CD4-positive, alpha-beta T cell treated with Interleukin-12 subunit alpha and Interleukin-12 subunit beta, for 1 hour (primary cell): ENCODE measurements around the gene BRD9.
"Not testable (repeated sequence)": the region's sequence is repeated elsewhere in the genome, so short reads cannot be mapped to it uniquely, and the experiment has no call there.

Experiments
- DNase-seq: peaks from one replicate; pipeline ENCODE4 v3.0.0-alpha.2; 2020

Gene BRD9

GRCh38 chr5:892394-893136, at the start of gene BRD9, which contains the start of gene TRIP13:
TSS of gene BRD9 (minus strand) at chr5:892801. CDS start at chr5:892657, 144 bp downstream.
TSS of gene TRIP13 (plus strand) at chr5:892884. CDS start at chr5:892999, 115 bp downstream.
- DNase-seq, result peak; percentile 83

- DNase-seq, result not testable (repeated sequence)
These were observed 48.1 kb upstream of the BRD9 start for GRCh38 chr5:940741-941140.

DNA sequence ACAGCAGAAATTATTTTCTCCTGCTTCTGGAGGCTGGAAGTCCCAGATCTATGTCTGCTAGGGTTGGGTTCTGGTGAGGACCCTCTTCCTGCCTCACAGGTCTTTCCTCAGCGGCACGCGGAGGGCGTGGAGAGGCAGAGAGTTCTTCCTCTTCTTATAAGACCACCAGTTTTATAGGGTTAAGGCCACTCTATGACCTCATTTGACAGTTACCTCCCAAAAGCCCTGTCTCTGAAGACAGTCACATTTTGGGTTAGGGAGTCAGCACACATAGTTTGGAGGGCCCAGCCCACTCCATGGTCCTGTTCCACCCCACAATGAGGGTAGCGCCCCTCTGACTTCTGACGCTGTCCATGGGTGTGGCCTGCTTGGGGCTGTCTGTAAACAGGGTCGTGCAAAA, 46.8 kb upstream of the BRD9 start:
- DNase-seq, result no peak

GRCh38 chr5:937151-937924, 44.7 kb upstream of the BRD9 start:
- DNase-seq, result no peak

- no peak for DNase-seq
These were observed 43.8 kb upstream of the BRD9 start for GRCh38 chr5:936149-937144.

DNA sequence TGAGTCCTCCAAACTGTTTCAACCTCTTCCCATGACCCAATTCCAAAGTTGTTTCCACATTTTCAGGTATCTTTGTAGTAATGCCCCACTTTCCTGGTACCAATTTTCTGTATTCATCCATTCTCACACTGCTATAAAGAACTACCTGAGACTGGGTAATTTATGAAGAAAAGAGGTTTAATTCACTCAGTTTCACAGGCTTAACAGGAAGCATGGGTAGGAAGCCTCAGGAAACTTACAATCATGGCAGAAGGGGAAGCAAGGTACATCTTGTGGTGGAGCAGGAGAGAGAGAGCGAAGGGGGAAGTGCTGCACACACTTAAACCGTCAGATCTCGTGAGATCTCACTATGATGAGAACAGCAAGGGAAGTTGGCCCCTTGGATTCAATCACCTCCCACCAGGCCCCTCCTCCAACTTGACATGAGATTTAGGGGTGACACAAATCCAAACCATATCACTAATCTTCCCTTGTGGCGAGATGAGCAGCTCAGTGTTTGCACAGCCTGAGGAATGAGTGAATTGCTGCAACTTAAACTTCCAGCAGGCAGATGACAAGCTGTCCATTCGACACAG, 43.0 kb upstream of the BRD9 start:
- DNase-seq, result no peak

GRCh38 chr5:934381-934967, 41.9 kb upstream of the BRD9 start:
- DNase-seq, result not testable (repeated sequence)

DNA sequence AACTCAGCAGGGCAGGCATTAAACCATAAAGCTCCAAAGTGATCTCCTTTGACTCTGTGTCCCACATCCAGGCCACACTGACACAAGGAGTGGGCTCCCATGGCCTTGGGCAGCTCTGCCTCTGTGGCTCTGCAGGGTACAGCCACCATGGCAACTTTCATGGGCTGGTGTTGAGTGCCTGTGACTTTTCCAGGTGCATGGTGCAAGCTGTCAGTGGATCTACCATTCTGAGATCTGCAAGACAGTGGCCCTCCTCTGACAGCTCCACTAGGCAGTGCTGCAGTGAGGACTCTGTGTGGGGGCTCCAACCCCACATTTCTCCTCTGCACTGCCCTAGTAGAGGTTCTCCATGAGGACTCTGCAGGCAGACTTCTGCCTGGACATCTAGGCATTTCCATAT, 41.4 kb upstream of the BRD9 start:
- not testable (repeated sequence) for DNase-seq

DNA sequence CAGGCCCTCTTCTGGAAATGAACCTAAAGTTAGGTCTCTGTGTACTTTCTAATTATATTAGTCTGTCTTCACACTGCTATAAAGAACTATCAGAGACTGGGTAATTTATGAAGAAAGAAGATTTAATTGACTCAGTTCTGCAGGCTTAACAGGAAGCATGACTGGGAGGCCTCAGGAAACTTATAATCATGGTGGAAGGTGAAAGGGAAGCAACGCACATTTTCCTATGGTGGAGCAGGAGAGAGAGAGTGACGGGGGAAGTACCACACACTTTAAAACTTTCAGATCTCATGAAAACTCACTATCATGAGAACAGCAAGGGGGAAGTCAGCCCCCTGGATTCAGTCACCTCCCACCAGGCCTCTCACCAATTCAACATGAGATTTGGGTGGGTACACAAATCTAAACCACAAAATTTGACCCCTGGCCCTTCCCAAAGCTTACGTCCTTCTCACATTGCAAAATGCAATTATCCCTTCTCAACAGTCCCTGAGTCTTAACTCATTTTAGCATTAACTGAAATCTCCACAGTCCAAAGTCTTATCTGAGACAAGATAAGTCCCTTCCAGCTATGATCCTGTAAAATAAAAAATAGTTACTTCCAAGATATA, 40.8 kb upstream of the BRD9 start:
- no peak for DNase-seq

DNA sequence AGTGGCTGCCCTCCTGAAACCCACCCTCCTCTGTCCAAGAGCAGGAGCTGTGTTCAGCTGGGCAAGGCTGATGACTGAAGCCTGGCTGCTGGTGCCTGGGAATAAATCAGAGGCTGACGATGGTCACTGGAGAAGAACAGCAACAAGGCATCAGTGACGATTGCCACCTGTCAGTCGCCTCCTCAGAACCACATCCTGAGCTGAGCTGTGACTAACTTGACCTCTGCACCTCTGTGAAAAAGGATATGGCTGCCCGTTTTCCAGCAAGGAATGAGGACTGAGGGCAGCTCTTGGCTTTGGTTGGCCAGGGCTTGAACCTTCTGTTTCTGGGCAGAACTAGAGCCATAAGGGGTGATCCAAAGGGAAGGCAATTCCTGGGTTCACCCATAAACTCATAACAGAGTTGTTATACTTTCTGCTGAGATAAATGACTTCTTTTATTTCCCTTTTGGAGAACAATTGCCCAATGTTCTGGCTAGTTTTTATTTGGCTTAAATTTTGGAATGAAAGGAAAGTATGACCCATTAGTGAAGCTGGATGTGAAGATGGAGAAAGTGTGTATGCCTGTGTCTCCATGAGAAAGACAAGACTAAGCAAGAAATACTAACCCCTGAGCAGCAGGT, 40.1 kb upstream of the BRD9 start:
- DNase-seq, result no peak

DNA sequence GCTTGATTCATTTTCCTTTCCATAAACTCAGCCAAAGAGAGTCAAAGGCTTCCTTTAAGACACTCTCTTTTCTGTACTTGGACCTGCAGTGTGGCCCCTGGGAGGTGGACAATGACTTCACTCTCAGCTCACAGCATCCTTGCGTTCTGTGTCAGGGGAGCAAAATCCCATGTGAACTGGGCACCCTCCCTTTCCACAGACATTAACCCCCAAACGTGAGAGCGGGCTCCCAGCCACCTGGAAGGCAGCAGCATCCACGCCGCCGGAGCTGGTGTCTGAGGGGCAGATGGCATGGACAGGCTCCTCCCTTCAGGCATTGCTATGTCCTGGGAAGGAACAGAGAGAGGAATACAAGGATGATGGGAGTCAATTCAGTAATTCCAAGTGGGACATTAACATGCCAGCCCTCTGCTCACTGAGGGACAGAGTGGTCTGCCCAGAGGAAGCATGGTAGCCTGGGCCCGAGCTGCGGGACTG, 39.6 kb upstream of the BRD9 start:
- no peak for DNase-seq

DNA sequence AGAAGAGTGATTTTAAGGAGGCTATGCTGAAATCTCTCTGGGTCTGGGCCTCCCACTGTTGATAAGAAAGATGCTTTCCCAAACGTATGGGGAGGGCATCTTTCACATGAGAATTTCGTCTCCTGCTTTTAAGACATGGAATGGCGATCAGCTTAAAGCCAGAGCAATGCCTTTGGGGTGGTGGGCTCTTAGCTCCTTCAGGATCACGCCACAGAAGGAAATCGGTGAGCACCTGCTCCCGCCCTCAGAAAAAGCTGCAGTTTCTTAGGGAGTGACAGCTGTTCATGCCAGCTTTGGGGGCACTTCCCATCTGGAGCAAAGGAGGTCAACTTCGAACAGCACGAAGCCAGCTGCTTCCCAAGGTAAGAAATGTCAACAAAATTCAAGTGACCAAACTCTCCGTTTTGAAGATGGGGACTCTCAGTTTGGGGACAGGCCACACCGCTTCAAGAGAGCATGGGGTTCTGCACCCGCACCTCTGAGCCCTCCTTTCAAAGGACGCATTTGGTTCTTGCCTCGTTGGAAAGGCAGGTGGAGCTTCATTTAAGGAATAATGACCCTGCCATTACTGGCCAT, 39.1 kb upstream of the BRD9 start:
- no peak for DNase-seq

GRCh38 chr5:930866-931265, 38.3 kb upstream of the BRD9 start:
- no peak for DNase-seq

GRCh38 chr5:929596-929995, 37.0 kb upstream of the BRD9 start:
- DNase-seq, result no peak

- not testable (repeated sequence) for DNase-seq
These were observed 36.6 kb upstream of the BRD9 start for GRCh38 chr5:929182-929581.

DNA sequence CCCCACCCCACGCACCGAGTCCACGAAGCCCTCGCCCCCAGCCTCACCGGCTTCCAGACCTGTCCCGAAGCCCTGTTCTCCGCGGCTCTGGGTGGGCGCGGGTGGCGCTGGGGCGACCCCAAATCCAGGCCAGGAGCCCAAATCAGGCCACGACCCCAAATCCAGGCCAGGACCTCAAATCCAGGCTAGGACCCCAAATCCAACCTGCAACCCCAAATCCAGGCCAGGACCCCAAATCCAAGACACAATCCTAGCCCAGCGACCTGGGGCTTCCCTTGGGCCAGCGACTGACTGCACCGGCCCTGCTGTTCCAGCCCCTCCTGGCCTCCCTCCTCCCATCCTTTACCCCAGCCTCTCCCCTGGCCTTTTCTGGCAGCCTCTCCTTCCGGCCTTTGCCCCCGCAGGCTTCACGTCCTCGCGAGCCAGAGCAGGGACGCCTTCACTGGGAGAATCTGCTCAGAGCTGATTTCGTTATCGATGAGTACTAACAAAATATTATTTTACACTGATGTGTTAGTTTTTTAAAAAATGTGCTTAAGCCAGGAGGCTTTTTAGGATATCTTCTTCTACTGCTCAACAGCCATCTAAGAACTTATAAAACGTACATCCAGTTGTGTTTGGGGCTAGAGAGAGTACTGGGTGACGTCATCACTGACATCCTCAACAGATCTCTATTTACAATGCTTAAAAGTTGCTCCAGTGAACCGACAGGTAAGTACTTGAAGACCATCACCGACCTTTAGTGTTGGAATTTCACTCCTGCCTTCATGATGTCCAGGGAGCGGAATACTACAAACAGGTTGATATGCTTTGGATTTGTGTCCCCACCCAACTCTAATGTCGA, 34.8 kb upstream of the BRD9 start:
- DNase-seq, result no peak

GRCh38 chr5:926417-927171, 34.0 kb upstream of the BRD9 start:
- DNase-seq, result no peak

- peak; percentile 60 for DNase-seq
These were observed 30.8 kb upstream of the BRD9 start for GRCh38 chr5:923281-923873.
